Heart left ventricle (tissue), 16 donors: Measurements from ENCODE around the gene PIK3C2B. TPM values are rescaled to one million over a fixed set of nuclear protein-coding genes. Genes with fewer than 3 reads are reported as not detected.

ENCODE experiments used
- ATAC-seq, 4 donors: fragments of 200-7000 bp; cut with Tn5 transposase; one replicate each; pipeline ENCODE4 v1.9.1; 2020 to 2022; ENCODE audit warnings: moderate library complexity in 4 of 4, mild to moderate bottlenecking in 3 of 4, moderate number of reproducible peaks in 1 of 4
- DNase-seq, 5 donors: peaks; one replicate each; pipeline ENCODE4 v3.0.0-alpha.2; 2020
- H3K27ac ChIP-seq, 12 donors: fragments of 200-600 bp; sonication (generic) in 4 of 12; one replicate each; pipeline versions ENCODE4 v1.5.0 to v1.8.0; 2016 to 2022; ENCODE audit warnings: mild to moderate bottlenecking in 2 of 12
- H3K27me3 ChIP-seq, 9 donors: fragments of 200-600 bp; sonication (generic) in 2 of 9; one replicate each; pipeline versions ENCODE4 v1.5.1 to v1.8.0; 2016 to 2022; ENCODE audit warnings: mild to moderate bottlenecking in 3 of 9
- H3K36me3 ChIP-seq, 9 donors: fragments of 200-600 bp; sonication (generic) in 2 of 9; one replicate each; pipeline versions ENCODE4 v1.5.0 to v1.8.0; 2018 to 2022; ENCODE audit warnings: mild to moderate bottlenecking in 2 of 9
- H3K4me1 ChIP-seq, 12 donors: fragments of 200-600 bp; sonication (generic) in 4 of 12; one replicate each; pipeline versions ENCODE4 v1.5.0 to v1.8.0; 2016 to 2022; ENCODE audit warnings: mild to moderate bottlenecking in 3 of 12
- H3K4me3 ChIP-seq, 12 donors: fragments of 200-600 bp; sonication (generic) in 4 of 12; one replicate each; pipeline versions ENCODE4 v1.5.0 to v1.8.0; 2017 to 2022; ENCODE audit warnings: mild to moderate bottlenecking in 9 of 12, moderate library complexity in 4 of 12
- H3K9me3 ChIP-seq, 12 donors: fragments of 200-600 bp; sonication (generic) in 4 of 12; one replicate each; pipeline versions ENCODE4 v1.5.0 to v1.8.0; 2016 to 2022; ENCODE audit warnings: mild to moderate bottlenecking in 1 of 12
- POLR2A ChIP-seq, 2 donors: fragments of 450-650 bp; IDR thresholded peaks; one replicate each; pipeline ENCODE4 v1.6.1; 2017; ENCODE audit warnings: antibody characterized with exemption in 2 of 2, mild to moderate bottlenecking in 2 of 2, moderate library complexity in 2 of 2
- WGBS, 4 donors: extraction: QIAGEN DNeasy Blood & Tissue Kit in 2 of 4; methylation state at CpG; one replicate each; pipeline versions ENCODE4 v1.1.5 to v1.1.7; 2013 to 2018; 5-methylcytosine and 5-hydroxymethylcytosine counted together
- intact Hi-C, 10 donors: fragments of 100-400 bp; cut with DNase I; formaldehyde crosslinking; loops; one replicate each; pipeline versions ENCODE4 v1.11.1 to v1.14.2; 2022
- polyA plus RNA-seq, 2 donors: library from polyadenylated mRNA; stranded (reverse); fragments of 200-250 nt; gene quantifications; one replicate each; pipeline ENCODE4 v1.2.3, GENCODE V29; 2013
- total RNA-seq, 9 donors: library from RNA; depleted of rRNA in 2 of 9; stranded (reverse); fragments of >200 nt in 2 of 9; fragmentation: NEBNext Ultra II Directional in 3 of 9; extraction: Animal tissue kit (Norgen Biotek cat#: 25700) in 3 of 9; gene quantifications; one replicate each; pipeline versions ENCODE4 v1.1.0 to v1.2.4, GENCODE V29; 2016 to 2023
- TF ChIP-seq, protein P1 (sequence below), 12 donors: fragments of 200-600 bp; sonication (generic) in 4 of 12; IDR thresholded peaks; one replicate each; pipeline versions ENCODE4 v1.5.0 to v1.8.0; 2018 to 2022; ENCODE audit warnings: antibody characterized with exemption in 12 of 12, mild to moderate bottlenecking in 5 of 12
- donor health status: ischemic (EF 13 %, LVEDD 7.1; RV severe dilation, severe dysfunction).
- donor health status: healthy with polysubstance abuse.
- donor health status: DM: no; HTN: yes; CAD: no.
- donor health status: DM: no; HTN: no; CAD: no.
- donor health status: ischemic (EF 25% LVEDD 6.9; RV normal size, moderate dysfunction).
- donor health status: ischemic (EF 25% LVEDD 5.7; RV mildly dilated, moderate dysfunction).
- donor health status: healthy.
- donor health status: DM: yes; HTN: yes; CAD: no.
- donor health status: ischemic (EF 35%, LVEDD 5.7; RV mildly dilated, moderate dysfunction).
- donor health status: nonischemic (EF 11% LVEDD 7.7; RV severe dilation, severe dysfunction).
- donor health status: DM: yes; HTN: yes; CAD: no.
- donor health status: PGD.
- donor health status: ischemic (EF 29% LVEDD 5.4; RV normal size, mild dysfunction).
- donor health status: nonischemic (EF 23%, LVEDD 6.1; RV moderate dilation, normal function).

Gene PIK3C2B
- total and polyA plus RNA-seq, 11 donors, result 9.2 to 42.5 (median 16.0) TPM

DNA sequence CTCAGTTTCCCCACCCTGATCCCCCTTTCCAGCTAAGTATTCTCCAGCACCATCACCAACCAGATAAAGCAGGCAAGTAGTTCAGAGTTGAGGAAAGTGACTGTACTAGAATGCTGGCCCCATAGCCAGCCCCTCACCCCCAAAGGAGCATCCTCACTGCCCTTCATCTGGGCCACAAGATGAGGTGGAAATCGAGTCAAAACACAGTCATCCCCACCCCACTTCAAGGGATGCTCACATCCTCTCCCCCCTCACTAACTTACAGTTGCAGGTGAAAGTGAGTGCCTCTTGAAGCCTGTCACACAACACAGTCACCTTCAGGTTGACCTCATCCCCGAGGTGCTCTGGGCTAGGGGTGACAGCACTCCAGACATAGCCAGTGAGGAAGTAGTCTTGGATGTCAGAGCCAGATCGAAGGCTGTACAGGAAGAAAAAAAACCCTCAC lies 30.4 kb downstream of the PIK3C2B start:
- intact Hi-C loops, result no loop called here
- H3K27me3 ChIP-seq, result no peaks in the 10 kb centered on the region
- H3K27ac ChIP-seq, result peak overlapping the region; percentile 65 to 99 (median 88)
- peaks cover 24 to 99% (median 86%) of the 10 kb centered on the region in 12 donors for H3K4me1 ChIP-seq
- ATAC-seq (no peak), DNase-seq (no peak)
- no peaks in the 10 kb centered on the region for H3K9me3 ChIP-seq
- H3K36me3 ChIP-seq, result peaks cover 0 to 51% (median 26%) of the 10 kb centered on the region in 9 donors
- H3K4me3 ChIP-seq, result no peak overlapping the region
- TF ChIP-seq, protein P1, sequence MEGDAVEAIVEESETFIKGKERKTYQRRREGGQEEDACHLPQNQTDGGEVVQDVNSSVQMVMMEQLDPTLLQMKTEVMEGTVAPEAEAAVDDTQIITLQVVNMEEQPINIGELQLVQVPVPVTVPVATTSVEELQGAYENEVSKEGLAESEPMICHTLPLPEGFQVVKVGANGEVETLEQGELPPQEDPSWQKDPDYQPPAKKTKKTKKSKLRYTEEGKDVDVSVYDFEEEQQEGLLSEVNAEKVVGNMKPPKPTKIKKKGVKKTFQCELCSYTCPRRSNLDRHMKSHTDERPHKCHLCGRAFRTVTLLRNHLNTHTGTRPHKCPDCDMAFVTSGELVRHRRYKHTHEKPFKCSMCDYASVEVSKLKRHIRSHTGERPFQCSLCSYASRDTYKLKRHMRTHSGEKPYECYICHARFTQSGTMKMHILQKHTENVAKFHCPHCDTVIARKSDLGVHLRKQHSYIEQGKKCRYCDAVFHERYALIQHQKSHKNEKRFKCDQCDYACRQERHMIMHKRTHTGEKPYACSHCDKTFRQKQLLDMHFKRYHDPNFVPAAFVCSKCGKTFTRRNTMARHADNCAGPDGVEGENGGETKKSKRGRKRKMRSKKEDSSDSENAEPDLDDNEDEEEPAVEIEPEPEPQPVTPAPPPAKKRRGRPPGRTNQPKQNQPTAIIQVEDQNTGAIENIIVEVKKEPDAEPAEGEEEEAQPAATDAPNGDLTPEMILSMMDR (IDR thresholded peaks at IDR 0.05), result no peak
- TF ChIP-seq POLR2A (IDR thresholded peaks at IDR 0.05), result no peak
- 24 to 39% (median 32%) methylated on average over 3 of the region's 3 CpGs for WGBS, 4 donors

DNA sequence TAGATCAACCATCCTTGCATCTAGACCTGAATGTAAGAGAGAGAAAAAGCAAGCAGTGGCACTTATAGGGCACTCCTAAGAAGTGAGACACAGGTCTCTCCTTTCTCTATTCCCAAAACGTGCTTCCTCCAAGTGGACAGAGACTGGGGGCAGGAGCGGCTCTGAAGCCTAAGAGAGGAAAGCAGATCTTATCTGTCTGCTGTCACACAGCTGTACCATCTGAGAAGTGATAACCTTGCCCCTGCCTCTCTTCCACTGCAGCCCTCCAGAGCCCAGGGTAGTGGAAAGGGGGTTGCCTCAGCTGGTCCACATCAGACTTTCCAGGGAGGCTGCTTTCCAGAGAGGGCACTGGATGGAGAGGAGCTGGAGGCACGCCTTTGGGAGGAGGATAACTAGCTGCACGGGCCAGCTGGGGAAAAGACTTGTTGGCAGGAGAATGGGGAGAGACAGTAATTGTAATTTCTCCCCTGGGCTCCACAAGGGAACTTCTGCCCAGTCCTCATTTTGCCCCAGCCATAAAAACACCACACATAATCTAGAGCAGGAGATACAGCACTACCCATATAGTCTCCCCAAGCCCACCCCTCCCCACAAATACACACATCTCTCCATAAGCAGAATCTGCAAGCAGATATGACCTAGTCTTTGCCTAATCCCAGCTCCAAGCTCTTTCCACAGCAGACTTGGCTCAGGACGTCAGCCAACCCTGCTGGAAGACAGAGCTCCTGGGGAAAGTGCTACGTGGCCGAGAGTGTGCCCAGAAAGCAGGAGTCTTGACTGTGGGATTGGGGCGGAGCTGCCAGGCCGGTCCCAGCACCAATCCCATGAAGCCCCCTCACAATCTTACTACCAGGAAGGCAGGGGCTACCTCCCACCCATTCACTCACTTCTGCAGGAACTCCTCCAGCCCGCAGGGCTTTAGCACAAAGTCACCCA lies 31.2 kb downstream of the PIK3C2B start:
- DNase-seq (peak in 1 of 5 donors; percentile 67), ATAC-seq (no peak)
- Histone ChIP-seq H3K27me3 (no peaks in the 10 kb centered on the region), H3K4me1 (peaks cover 24 to 97% (median 80%) of the 10 kb centered on the region in 12 donors), H3K9me3 (no peaks in the 10 kb centered on the region), H3K4me3 (no peak overlapping the region), H3K27ac (peak overlapping the region; percentile 65 to 99 (median 88)), H3K36me3 (peaks cover 0 to 54% (median 35%) of the 10 kb centered on the region in 9 donors)
- WGBS, 4 donors, result 42 to 67% (median 48%) methylated on average over 6 to 10 of the region's 10 CpGs
- TF ChIP-seq, protein P1 (IDR thresholded peaks at IDR 0.05), result no peak
- TF ChIP-seq POLR2A (IDR thresholded peaks at IDR 0.05), result no peak
- intact Hi-C loops, result no loop called here

DNA sequence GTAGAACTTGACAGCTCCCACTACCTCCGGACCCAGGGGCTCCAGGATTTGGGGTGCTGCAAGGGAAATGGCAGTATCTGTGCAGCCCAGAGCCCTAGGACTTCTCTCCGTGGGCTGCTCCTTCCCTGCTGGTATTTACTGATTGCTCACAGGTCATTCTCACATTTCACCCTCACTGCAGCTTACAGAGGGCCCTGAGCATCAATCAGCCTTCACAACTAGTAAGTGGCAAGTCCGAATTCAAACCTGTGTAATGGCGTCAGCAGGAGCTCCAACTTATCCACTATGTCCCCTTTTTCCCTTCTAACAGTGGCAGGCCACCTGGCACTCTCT lies 32.4 kb downstream of the PIK3C2B start:
- Histone ChIP-seq H3K27me3 (no peaks in the 10 kb centered on the region), H3K4me1 (peaks cover 21 to 93% (median 72%) of the 10 kb centered on the region in 12 donors), H3K4me3 (no peak overlapping the region), H3K27ac (peak overlapping the region; percentile 58 to 99 (median 82)), H3K9me3 (no peaks in the 10 kb centered on the region), H3K36me3 (peaks cover 0 to 63% (median 46%) of the 10 kb centered on the region in 9 donors)
- TF ChIP-seq POLR2A (IDR thresholded peaks at IDR 0.05), result no peak
- TF ChIP-seq, protein P1 (IDR thresholded peaks at IDR 0.05), result no peak
- intact Hi-C loops, result no loop called here
- DNase-seq (no peak), ATAC-seq (no peak)
- WGBS, 4 donors, result 65 to 77% (median 69%) methylated on average over 4 of the region's 4 CpGs
